Stimulated activated CD8-positive, alpha-beta memory T cell treated with anti-CD3 and anti-CD28 coated beads, Interleukin-12 subunit alpha, Interleukin-12 subunit beta, amount 100 ng/mL, for 1 hour (primary cell): Measurements from ENCODE around the gene MYL11.

Source experiments
- DNase-seq: peaks from one replicate; pipeline ENCODE4 v3.0.0-alpha.2; 2020; ENCODE audit warnings: low read depth

The MYL11 gene

DNA sequence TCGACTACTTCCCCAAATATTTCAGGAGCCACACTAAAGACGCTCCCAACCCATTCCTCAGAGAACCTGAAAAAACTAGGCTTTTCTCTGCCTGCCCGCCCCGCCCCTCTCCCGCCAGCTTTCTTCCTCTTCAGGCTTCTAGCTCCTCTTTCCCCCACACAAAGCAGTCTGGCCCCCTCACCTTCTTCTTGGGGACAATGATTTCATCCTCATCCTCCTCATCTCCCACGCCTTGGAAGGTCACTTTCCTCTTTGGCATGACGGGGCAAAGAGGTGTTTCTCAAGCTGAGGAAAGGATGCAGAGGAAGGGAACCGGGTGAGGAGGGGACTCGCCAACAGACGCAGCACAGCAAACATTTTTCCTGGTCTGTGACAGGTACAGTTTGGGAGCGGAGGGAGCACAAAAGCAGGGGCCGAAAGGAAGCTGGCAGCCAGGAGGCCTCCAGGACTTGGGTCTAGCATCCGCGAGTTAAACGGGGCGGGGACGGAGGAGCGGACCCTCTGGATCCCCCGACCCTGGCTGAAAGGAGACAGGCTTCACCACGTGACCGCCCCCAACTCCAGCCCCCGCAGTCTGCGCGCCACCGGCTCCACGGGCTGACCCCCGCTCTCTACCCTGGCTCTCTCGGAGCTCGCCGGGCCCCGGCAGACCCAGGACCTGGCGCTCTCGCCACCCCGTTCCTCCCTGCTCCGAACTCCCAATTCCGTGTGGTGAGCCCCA lies 20.0 kb upstream of the MYL11 start:
- DNase-seq: no peak

DNA sequence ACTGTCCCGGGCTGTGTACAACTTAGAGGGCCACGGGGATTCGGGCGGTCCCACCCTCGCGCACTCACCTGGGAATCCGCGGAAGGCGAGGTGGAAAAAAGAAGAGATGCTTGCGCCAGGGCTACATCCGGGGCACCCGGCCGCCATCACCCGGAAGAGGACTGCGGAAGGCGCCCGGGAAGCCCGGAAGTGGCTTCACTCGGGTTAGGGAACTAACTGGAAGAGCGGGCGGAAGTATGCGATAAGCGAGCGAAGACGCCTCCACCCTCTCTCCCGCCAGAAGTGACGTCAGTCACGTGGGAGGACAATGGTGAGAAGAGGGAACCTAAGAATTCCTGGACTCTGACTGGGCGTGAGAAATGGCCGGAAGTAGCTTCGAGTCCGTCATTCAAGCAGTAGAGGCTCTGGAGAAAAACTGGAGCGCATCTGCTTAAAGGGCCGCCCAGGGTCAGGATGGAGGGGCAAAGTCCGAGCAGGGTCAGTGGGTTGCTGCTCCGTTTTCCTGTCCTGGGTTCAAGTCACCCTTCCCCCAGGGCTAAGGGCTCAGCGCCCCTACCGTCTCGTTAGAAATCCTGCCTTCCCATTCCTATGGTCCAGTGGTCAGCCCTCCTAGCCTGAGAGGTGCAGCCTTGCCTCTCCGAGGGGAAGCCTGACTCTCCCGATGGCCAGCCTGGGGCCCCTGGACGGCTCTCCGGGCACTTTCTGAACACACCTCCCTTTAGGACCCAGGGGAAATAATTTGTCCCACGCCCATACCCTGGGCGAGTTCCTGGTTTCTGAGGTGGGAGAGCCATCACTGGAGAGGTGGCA lies 19.3 kb upstream of the MYL11 start, which contains the start of gene CD2BP2:
Gene CD2BP2, minus strand, starts transcription at position 165 of the 810 bp plus-strand sequence. CDS start 627 bp downstream, outside the sequence.
- peak; percentile 80 for DNase-seq

DNA sequence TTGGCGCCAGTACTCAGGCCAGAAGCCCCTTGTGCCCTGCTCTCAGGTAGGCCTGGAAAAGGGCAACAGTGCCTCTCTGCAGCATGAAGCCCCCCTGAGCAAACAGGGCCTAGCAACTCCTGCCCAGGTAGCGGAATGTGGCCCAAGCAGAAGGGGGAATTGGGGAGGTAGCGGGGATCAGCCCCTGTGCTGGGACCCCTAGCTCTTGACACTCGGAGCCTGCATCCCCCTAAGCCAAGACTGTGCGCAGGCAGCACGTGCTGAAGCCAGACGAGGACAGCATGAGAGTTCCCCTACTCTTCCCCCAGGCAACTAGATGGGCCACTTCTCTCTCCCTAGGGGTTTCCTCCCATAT lies 18.7 kb upstream of the MYL11 start:
- DNase-seq: no peak

DNA sequence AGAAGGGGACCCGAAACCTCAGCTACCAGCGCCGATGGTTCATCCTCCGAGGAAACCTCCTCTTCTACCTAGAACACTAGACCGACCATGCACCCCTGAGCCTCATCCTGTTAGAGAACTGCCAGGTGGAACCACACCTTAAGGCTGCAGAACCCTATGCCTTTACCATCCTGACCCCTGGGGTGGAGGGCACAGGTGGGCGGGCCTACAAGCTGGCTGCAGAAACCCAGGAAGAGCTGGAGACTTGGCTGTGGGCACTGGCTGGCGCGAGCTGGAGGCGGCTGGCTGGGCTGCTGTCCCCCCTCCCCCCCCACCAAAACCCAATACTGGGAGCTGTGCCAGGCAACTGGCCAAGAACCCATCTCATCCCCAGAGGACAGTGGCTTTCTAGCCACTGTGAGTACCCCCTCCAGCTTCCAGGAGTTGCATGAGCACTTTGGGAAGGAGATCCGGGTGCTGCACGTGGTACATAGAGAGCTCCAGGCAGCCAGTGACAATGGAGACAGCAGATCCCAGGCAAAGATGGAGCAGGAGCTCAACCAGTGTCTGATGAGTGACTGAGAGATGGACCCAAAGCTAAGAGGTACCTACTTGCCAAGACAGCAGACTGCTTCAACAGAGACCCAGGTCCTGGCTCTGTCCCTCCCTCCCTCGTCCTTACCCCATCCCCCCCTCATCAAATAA lies 18.1 kb upstream of the MYL11 start:
- DNase-seq: no peak

DNA sequence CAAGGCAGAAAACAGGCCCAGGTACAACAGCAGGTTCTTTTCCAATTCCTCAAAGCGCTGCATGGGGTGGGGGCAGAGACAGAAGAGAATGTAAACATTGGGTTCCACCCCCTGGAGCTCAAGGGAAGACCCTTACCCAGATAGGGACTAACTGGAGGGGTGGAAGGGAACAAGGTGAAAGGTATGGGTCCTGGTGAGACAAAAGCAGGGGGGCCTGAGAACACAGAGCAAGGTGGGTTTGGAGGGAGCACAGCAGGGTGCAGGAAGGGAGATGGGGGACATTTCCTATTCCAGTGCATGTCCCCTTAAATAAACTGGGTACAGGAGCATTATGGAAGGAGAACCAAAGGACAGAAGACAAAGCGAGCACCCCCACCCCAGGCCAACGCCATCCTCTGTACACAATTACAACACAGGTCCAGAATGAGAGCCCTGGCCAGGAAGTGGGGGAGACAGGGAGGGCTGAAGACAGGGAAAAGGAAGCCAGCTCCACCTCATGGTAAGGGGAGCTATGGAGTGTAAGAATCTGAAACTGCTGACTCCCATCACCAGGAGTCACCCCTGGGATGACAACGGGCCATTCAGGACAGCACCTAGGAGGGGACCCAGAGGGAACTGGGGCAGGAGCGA lies 17.4 kb upstream of the MYL11 start:
- no peak for DNase-seq

DNA sequence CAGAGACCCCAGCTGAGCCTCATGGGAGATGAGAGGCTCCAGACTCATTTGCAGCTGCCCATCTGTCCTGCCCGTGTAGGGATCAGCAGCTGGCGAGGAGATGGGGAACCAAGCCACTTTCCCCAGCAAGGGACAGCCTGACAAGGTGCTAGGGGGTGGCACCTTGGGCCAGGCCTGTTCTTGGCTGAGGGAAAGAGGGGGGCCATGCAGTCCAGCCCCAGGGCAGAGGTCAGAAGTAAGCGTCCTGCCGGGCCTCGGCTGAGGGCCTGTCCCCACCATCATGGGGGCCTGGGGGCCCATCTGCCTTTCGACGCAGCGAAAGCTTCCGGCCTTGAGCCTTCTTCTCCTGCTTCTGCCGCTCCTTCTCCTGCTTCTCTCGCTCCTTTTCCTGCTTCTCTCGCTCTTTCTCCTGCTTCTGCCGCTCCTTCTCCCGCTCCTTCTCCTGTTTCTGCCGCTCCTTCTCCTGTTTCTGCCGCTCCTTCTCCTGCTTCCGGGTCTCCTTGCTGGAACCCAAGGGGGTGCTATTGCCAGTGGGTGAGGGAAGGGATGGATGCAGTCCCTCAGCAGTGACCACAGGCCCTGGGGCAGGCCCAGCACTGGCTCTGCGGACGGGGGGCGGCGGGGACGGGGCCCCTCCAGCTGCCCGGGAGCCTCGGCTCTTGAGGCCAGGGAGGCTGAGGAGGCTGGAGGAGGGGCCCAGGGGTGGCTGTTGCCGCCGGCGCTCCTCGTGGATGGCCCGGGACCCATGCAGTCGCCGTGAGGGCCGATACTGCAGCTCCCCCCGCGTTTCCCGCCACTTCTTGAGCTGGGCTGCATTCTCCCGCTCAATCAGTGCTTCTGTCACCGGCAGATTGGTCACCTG lies 16.7 kb upstream of the MYL11 start:
- no peak for DNase-seq

DNA sequence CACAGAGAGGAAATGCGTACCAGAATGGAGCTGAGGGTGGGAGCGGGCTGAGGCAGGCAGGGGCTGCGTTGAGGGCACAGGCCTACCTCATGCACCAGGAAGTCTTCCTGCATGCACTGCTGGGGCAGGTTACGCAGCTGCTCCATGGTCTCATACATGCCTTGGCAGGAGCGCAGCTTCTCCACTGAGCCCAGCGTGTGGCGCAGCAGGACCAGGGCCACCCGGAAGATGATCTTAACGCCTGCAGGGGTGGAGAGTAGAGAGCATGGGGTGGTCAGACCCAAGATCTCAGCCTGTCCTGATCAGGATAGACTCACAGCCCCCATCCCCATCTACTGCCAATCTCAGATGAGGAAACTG lies 16.0 kb upstream of the MYL11 start:
- DNase-seq: no peak

DNA sequence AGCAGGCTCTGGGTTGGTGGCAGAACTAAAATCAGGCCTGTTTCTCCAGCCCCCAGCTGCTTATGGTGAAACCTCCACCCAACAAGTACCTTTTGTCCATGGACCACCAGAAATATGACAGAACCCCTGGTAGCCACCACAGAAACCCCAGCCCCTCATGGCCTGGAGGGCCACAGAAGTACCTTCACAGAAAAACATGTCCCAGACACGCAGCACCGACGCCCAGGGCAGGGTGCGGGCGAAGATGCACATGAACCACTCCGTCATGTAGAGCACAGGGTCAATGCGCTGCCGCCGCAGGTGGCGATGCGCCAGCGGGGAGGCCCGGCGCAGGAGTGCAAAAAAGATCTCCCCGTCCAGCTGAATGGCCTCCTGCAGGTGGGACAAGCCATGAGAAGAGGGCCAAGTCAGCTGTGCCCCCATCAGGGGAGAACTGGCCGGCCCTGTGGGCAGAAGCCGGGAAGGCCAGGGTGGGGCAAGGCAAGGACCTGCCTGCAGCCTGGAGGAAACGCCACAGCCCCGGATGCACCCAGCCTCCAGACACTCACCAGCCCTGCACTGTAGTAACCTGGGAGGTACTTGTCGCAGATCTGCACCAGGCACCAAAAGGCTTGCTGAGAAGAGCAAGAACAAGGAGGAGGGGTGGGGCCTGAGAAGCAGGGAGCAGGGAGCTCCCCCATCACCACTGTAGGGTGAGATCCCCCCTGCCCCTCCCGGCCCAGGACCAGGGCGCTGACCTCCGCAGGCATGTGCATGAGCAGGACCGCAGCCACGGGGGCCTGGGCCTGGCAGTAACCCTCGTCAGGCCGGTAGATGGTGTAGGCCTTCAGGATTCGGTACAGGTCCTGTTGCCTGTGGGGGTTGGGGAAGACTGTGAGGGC lies 15.4 kb upstream of the MYL11 start:
- no peak for DNase-seq

DNA sequence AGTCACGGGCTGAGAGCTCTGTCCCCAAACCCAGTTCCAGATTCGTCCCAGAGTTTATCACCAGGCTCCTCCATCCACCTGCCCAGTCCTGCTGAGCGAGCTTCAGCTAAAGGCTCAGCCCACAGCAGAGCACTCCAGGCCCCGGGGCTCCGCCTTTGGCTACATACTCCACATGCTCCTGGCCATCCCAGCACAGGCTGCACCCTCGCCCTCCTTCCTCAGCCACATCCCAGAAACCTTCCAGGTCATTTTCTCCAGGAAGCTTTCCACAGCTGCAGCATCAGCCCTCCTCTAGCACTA lies 14.8 kb upstream of the MYL11 start:
- DNase-seq: no peak

DNA sequence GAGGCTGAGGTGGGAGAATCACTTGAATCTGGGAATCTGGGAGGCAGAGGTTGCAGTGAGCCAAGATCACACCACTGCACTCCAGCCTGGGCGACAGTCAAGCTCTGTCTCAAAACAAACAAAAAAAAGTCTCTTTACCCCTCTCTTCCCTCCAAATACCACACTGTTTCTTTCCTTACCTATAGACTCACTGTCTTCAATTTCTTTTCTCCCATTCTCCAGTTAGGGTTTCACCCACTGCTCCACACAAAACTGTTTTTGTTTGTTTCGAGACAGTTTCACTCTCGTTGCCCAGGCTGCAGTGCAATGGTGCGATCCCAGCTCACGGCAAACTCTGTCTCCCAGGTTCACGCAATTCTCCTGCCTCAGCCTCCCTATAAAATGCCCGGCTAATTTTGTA lies 13.4 kb upstream of the MYL11 start:
- no peak for DNase-seq

DNA sequence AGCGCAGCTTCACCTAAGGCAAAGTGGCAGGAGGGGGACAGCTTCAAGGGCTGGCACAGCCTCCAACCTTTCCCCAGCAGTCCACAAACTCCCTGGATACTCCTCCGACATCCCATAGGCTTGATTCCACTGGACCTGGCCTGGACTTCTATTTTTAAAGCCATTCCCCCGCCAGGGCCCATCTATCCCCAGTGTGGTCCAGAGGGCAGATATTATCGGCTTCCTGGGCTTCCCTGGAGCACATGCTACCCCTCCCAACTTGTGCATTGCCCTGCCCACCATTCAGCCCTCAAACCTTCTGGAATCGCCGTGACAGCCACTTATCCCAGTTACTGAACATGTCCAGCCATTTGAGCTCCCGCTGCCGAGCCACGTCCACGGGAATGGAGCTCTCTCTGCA lies 9.4 kb upstream of the MYL11 start:
- no peak for DNase-seq

DNA sequence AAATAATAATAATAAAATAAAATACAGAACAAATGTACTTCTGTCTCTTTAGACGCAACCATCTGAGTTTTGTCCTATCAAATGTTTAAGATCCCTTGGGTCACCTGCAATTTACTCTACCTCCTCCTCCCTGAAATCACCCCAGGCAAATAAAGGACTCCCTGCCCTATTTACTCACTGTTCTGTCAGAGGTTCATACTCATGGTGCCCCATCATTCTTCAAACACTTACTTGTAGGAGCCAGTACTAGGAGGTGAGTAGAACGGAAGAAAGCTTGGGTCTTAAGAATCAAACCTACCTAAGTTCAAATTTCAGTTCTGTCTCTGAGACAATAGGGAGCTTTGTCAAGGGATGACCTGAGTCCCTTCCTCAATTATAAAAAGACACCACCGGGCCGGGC lies 8.1 kb upstream of the MYL11 start:
- DNase-seq: no peak

DNA sequence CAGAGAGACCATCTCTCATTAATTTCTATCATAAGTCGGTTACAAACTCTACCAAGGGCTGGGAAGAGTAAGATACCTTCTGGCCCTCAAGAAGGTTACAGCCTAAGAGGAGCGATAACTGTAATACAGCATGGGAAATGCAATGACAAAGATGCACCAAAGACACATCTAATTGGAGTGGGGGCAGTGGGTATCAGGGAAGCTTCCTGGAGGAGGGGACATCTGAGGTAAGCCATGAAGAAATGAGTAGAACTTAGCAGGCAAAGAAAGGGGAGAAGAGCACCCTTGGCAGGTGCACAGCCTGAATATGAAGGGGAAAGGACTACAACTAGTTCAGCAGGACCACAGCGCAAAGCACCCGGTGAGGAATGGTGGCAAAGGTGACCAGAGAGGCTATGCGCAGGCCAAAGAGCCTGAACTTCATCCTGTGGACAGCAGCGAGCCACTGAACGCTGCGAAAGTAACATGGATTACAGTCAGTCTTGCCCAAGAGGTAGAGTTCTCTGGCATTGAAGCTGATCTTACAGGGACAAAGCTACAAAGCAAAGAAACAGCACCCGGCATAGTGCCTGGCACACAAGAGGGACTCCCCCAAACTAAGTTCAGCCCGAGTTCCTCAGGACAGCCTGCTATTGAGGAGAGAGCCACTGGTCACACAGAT lies 7.1 kb upstream of the MYL11 start:
- no peak for DNase-seq

DNA sequence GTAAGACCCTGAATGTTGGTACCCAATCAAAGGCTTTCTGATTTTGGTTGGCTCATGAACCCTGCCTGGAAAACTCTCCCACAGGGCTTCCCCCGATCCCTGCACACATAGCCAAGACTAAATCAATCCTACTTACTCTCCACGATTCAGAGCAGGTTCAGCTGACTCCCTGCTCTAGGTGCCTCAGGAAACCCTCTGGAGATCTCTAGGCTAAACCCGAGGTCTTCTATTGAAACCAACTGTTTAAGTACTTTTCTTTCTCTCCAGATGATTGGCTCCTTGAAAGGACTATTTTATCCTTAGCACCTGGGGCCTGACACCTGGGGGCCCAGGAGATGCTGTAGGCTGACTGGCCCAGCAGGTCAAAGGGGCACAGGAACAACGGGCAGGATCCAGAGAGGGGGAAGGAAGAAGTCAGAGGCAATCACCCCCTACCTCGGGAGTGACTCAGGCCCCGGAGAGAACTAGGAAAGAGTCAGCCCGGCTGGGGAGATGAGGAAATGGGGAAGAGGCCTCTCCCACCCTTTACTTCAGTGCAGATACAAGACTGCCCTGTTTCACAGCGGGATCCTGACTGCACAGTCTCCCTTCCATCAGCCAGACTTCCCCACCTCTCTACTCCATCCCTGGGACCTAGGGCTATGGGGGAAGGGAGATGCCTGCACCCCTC lies 6.3 kb upstream of the MYL11 start:
- no peak for DNase-seq

DNA sequence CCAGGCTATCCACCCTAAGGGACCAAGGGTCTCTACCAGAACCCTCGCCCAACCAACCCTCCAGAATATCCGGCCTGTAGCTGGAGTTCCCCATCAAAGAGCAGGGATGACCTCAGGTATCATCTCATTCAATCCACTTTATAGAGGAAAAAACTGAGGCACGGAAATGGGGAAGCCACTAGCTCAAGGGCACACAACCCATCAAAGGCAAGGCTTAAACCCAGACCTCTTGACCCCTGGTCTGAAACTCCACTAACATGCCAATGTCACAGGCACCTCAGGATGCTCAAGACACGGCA lies 5.9 kb upstream of the MYL11 start:
- DNase-seq: no peak

DNA sequence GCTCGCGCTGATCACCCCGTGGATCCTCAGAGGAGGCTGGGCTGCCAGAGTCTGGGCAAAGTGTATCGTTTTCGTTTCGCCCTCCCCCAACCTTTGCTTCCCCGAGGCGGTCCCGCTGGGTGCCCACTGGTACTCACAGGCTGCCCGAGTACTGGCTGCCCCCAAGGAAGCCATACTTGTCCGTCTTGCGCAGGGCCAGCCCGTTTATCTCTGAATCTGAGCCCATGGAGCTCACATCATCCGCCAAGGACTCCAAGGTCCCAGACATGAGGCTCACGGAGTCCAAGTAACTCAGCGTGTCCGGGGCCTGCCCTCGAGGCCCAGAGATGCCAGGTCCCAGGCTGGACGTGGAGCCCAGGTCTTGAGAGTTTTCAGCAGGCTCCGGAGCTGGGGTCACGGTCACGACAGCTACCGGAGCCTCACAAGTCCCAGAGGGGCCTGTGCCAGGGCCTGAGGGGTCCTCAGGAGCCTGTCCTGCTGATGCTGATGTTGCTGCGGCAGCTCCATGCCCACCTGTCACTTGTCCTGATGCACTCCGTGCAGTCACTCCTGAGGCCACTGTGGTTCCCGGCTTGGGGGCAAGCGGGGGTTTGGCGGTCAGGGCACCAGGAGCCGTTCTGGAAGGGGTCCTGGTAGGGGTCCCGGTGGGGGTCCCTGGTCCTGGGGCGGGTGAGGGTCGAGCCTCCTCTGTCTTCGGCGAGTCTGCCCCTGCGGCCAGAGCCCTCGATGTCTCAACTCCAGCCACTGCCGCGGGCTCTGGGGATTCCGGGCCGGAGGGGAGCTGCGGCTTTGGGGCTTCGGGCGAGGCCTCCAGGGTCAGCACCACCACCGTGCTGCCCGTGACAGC lies 5.3 kb upstream of the MYL11 start:
- DNase-seq: no peak

DNA sequence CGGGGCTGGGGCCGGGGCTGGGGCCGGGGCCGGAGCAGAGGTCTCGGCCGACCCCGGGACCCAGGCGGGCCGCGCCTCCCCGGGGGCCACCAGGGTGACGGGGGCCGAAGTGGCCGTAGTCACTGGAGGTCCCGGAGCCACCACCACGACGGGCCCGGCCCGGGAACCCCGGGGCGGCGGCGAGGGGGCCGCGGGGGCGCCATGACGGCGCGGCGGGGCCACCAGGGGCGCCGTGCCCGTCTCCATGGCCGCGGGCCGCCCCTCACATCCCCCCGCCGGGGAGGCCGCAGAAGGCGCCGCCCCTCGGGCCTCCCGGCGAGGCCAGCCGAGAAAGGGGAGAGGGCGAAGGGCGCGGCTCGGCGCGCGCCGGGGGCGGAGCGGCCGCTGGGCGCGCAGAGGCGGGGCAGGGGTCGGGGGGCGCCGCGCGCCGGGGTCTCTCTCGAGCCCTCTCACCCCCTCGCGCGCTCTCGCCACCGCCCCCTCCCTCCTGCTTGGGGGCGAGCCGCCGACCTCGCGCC lies 4.6 kb upstream of the MYL11 start:
- DNase-seq: no peak

DNA sequence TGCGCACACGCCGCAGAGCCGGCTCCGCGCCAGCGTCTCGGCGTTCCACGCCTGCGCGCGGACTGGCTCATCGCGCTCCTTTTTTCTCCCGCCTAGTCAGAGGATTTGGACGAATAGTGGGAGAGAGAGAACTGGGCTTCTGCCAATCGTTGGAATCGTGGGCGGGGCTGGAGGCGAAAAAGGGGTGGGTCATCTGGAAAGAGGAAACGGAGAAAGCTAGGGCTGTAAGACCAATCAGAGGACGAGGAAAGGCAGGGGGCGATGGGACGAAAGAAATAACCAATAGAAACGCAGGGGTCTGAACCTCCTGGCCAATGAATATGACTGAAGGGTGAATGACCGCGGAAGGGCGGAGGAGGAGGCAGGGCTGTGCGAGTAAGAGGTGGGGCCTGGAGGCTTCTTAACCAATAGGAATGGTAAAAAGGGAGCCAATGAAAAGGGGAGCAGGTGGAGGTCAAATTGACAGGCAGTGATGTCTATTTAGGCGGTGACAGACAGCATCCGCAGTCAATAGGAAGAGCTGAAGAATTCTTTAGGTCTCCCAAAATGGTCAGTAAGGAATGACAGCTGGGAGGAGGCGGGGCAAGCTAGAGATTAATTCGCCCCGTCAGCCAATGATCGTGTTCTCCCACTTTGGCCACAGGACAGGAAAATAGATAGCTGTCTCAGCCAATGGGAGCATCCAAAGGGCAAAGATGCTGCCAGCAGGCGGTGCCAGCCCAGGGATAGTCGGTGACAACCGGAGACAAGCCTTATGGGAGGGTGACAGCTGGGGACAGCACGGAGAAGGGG lies 4.0 kb upstream of the MYL11 start, which contains the start of gene TBC1D10B:
Gene TBC1D10B, minus strand, starts transcription at position 39 of the 792 bp plus-strand sequence. CDS start 311 bp downstream, outside the sequence.
- DNase-seq: peak; percentile 98
